SH-SY5Y (cell line): Measurements from ENCODE around the gene CENPO.

ENCODE experiments used
- GATA2 ChIP-seq: IDR thresholded peaks from 2 replicates; pipeline ENCODE4 v1.6.1; 2011; ENCODE audit warnings: mild to moderate bottlenecking, low read depth, low read length
- GATA3 ChIP-seq: IDR thresholded peaks from 2 replicates; pipeline ENCODE4 v1.6.1; 2011; ENCODE audit warnings: low read depth, mild to moderate bottlenecking, low read length, moderate library complexity

DNA sequence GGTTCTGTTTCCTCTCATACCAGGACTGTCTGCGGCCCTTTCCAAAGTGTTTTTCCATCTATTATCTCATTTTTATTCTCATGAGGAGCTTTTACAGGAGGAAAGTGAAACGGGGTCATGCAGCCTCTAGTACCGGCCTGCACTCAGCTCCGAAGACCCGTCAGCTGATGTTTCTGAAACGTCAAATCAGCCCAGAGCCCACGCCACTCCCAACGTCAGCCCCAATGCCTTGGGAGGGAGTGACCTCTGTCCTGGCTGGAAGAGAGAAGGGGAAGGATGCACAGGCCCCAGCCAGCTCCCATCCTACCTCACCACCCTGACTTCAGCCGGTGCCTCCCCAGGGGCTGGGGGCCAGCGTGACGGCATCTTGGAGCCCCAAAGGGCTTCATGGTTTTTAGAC is 68.3 kb downstream of the CENPO start:
- TF ChIP-seq GATA2 (no peak), GATA3 (no peak)
